Endothelial cell of umbilical vein (primary cell): ENCODE data around the gene SRRM2.

Experiments used
- EZH2 ChIP-seq: IDR thresholded peaks from 2 replicates; pipeline ENCODE4 v1.6.1; 2012; ENCODE audit warnings: borderline replicate concordance, low read depth, mild to moderate bottlenecking, moderate library complexity, low read length, inconsistent platforms; ENCODE audit not compliant: severe bottlenecking
- POLR2A ChIP-seq: IDR thresholded peaks from 2 replicates; pipeline ENCODE4 v1.6.1; 2012; ENCODE audit warnings: low read depth, mild to moderate bottlenecking, control low read depth, low read length
- POLR2AphosphoS5 ChIP-seq: IDR thresholded peaks from 2 replicates; pipeline ENCODE4 v1.6.1; 2012; ENCODE audit warnings: low read depth, mild to moderate bottlenecking, control low read depth, low read length, moderate library complexity; ENCODE audit not compliant: insufficient read depth
- TF ChIP-seq, protein P1 (sequence below), 2 donors: IDR thresholded peaks; 1 replicate in 1 of 2; 2 replicates in 1 of 2; pipeline ENCODE4 v1.5.1; 2011; ENCODE audit warnings: low read length in 2 of 2, mild to moderate bottlenecking in 2 of 2, moderate library complexity in 2 of 2, control low read depth in 1 of 2, inconsistent platforms in 1 of 2, low read depth in 1 of 2; ENCODE audit not compliant: insufficient read depth in 1 of 2; ENCODE audit errors: extremely low read depth in 1 of 2
- TF ChIP-seq, protein P2 (sequence below): IDR thresholded peaks from 2 replicates; pipeline ENCODE4 v1.6.1; 2011; ENCODE audit not compliant: insufficient read depth, insufficient read length

DNA sequence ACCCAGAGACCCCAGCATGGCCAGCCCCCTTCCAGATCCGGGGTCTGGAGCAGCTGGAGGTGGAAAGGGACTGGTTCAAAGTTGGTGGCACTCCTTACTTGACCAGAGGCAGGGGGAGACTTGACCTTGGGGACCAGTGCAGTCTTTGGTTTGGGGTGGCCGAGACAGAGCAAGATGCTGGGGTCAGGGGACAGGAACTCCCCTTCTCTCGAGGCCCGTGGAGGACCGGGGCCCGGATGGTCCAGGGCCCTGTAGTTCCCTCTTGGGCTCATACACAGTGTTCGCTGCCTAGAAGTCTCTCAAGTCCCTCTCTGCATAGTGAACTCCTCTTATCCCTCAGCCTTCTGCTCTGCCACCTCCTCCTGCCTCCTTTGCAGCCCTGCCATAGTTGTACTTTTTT lies 35.5 kb downstream of the SRRM2 start:
- TF ChIP-seq EZH2: no peak
- TF ChIP-seq, protein P1, sequence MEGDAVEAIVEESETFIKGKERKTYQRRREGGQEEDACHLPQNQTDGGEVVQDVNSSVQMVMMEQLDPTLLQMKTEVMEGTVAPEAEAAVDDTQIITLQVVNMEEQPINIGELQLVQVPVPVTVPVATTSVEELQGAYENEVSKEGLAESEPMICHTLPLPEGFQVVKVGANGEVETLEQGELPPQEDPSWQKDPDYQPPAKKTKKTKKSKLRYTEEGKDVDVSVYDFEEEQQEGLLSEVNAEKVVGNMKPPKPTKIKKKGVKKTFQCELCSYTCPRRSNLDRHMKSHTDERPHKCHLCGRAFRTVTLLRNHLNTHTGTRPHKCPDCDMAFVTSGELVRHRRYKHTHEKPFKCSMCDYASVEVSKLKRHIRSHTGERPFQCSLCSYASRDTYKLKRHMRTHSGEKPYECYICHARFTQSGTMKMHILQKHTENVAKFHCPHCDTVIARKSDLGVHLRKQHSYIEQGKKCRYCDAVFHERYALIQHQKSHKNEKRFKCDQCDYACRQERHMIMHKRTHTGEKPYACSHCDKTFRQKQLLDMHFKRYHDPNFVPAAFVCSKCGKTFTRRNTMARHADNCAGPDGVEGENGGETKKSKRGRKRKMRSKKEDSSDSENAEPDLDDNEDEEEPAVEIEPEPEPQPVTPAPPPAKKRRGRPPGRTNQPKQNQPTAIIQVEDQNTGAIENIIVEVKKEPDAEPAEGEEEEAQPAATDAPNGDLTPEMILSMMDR (IDR thresholded peaks at IDR 0.05; ENCODE audit: extremely low read depth in 1 of 2, insufficient read depth in 1 of 2, low read depth in 1 of 2, low read length in 2 of 2): no peak
- TF ChIP-seq, protein P2, sequence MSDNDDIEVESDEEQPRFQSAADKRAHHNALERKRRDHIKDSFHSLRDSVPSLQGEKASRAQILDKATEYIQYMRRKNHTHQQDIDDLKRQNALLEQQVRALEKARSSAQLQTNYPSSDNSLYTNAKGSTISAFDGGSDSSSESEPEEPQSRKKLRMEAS: no peak
- TF ChIP-seq POLR2A: no peak
- no peak for TF ChIP-seq POLR2AphosphoS5
